Stimulated activated CD4-positive, alpha-beta T cell treated with anti-CD3 and anti-CD28 coated beads, Interleukin-4, amount 100 ng/mL, for 48 hours (primary cell): ENCODE results near the gene POFUT2.

Source experiments
- DNase-seq, 2 donors: peaks; one replicate each; pipeline ENCODE4 v3.0.0-alpha.2; 2020; ENCODE audit warnings: low read depth in 2 of 2

POFUT2 gene

GRCh38 chr21:45287438-45288391 lies at the start of gene POFUT2:
Gene POFUT2 (minus strand): TSS chr21:45287895. CDS start chr21:45287871, 24 bp downstream.
- peak; percentile 95 to 99 for DNase-seq

GRCh38 chr21:45336870-45337269 lies 49.2 kb upstream of the POFUT2 start:
- no peak for DNase-seq

GRCh38 chr21:45336535-45336810 lies 48.8 kb upstream of the POFUT2 start:
- DNase-seq = no peak

GRCh38 chr21:45335761-45336534 lies 48.3 kb upstream of the POFUT2 start:
- no peak for DNase-seq

- DNase-seq = no peak
Measured at GRCh38 chr21:45335151-45335760, 47.6 kb upstream of the POFUT2 start.

GRCh38 chr21:45334591-45335081 lies 46.9 kb upstream of the POFUT2 start:
- no peak for DNase-seq

- DNase-seq = no peak
Measured at GRCh38 chr21:45334134-45334533, 46.4 kb upstream of the POFUT2 start.

GRCh38 chr21:45333583-45334121 lies 46.0 kb upstream of the POFUT2 start:
- DNase-seq = no peak

GRCh38 chr21:45332981-45333582 lies 45.4 kb upstream of the POFUT2 start:
- DNase-seq = no peak

GRCh38 chr21:45332415-45332814 lies 44.7 kb upstream of the POFUT2 start:
- no peak for DNase-seq

- no peak for DNase-seq
Measured at GRCh38 chr21:45331531-45332147, 43.9 kb upstream of the POFUT2 start.

GRCh38 chr21:45330851-45331261 lies 43.2 kb upstream of the POFUT2 start:
- DNase-seq = no peak

- DNase-seq = no peak
Measured at GRCh38 chr21:45330075-45330781, 42.5 kb upstream of the POFUT2 start.

- no peak for DNase-seq
Measured at GRCh38 chr21:45329261-45330074, 41.8 kb upstream of the POFUT2 start.

- DNase-seq = no peak
Measured at GRCh38 chr21:45328198-45329091, 40.8 kb upstream of the POFUT2 start.

- no peak for DNase-seq
Measured at GRCh38 chr21:45327441-45328197, 39.9 kb upstream of the POFUT2 start.

GRCh38 chr21:45326891-45327440 lies 39.3 kb upstream of the POFUT2 start:
- DNase-seq = no peak
